WTC11 (cell line): ENCODE measurements around the gene RBFOX2. TPM values are rescaled to one million over a fixed set of nuclear protein-coding genes. Genes with fewer than 3 reads are reported as not detected.

Experiments used
- ATAC-seq: fragments of 200-7000 bp; cut with Tn5 transposase; 2 replicates; pipeline ENCODE4 v1.10.0; 2021; ENCODE audit warnings: mild to moderate bottlenecking, moderate library complexity
- CTCF ChIA-PET: fragments of 300-600 bp; sonication (Branson Sonifier 250); formaldehyde crosslinking; loops from one replicate; lab custom pipeline; 2021; ENCODE audit warnings: antibody characterized with exemption; lab: Charles Lee
- POLR2A ChIA-PET: fragments of 350-600 bp; sonication (Branson Sonifier 250); formaldehyde crosslinking; loops from one replicate; lab custom pipeline; 2021; ENCODE audit warnings: antibody characterized with exemption; lab: Charles Lee
- DNase-seq: peaks from one replicate; pipeline ENCODE4 v3.0.0; 2021; ENCODE audit warnings: low spot score
- H3K27ac Mint-ChIP-seq: 2 replicates; pipeline ENCODE4 v1.8.0; 2021; ENCODE audit warnings: mixed read lengths
- H3K27me3 Mint-ChIP-seq: 2 replicates; pipeline ENCODE4 v1.8.0; 2021; ENCODE audit warnings: low read depth, mild to moderate bottlenecking, moderate library complexity, mixed read lengths
- H3K36me3 Mint-ChIP-seq: 2 replicates; pipeline ENCODE4 v1.8.0; 2021; ENCODE audit warnings: mixed read lengths
- H3K4me1 Mint-ChIP-seq: 2 replicates; pipeline ENCODE4 v1.8.0; 2022; ENCODE audit warnings: mixed read lengths
- H3K4me3 Mint-ChIP-seq: 2 replicates; pipeline ENCODE4 v1.8.0; 2021; ENCODE audit warnings: mild to moderate bottlenecking, moderate library complexity, mixed read lengths
- H3K9me3 Mint-ChIP-seq: 2 replicates; pipeline ENCODE4 v1.8.0; 2021; ENCODE audit warnings: mixed read lengths
- AFF4 ChIP-seq: sonication (generic); formaldehyde crosslinking; IDR thresholded peaks from 2 replicates; pipeline ENCODE4 v1.8.1; 2023; ENCODE audit warnings: mild to moderate bottlenecking, missing genetic modification reagents, borderline replicate concordance
- ARID4B ChIP-seq: sonication (generic); formaldehyde crosslinking; IDR thresholded peaks from 2 replicates; pipeline ENCODE4 v1.8.0; 2023; ENCODE audit warnings: missing genetic modification reagents, mild to moderate bottlenecking, borderline replicate concordance
- ATF1 ChIP-seq: sonication (generic); formaldehyde crosslinking; IDR thresholded peaks from 2 replicates; pipeline ENCODE4 v1.8.1; 2023; ENCODE audit warnings: mild to moderate bottlenecking, moderate library complexity, missing genetic modification reagents
- ATF3 ChIP-seq: sonication (generic); formaldehyde crosslinking; conservative IDR thresholded peaks from 2 replicates; pipeline ENCODE4 v1.8.1; 2022; ENCODE audit warnings: mild to moderate bottlenecking, missing genetic modification reagents
- CDX4 ChIP-seq: fragments of 250-450 bp; sonication (Bioruptor Pico); IDR thresholded peaks from 2 replicates; pipeline ENCODE4 v1.9.0; 2021; ENCODE audit warnings: moderate library complexity, mild to moderate bottlenecking, inconsistent platforms, borderline replicate concordance
- CREM ChIP-seq: sonication (generic); formaldehyde crosslinking; IDR thresholded peaks from 2 replicates; pipeline ENCODE4 v1.8.1; 2022; ENCODE audit warnings: mild to moderate bottlenecking, missing genetic modification reagents, moderate library complexity
- ELF4 ChIP-seq: sonication (generic); formaldehyde crosslinking; IDR thresholded peaks from 2 replicates; pipeline ENCODE4 v1.8.1; 2022; ENCODE audit warnings: low read depth, mild to moderate bottlenecking, moderate library complexity, missing genetic modification reagents
- ESRRA ChIP-seq: sonication (generic); formaldehyde crosslinking; IDR thresholded peaks from 2 replicates; pipeline ENCODE4 v1.8.1; 2022; ENCODE audit warnings: mild to moderate bottlenecking, missing genetic modification reagents, borderline replicate concordance
- ETV6 ChIP-seq: sonication (generic); formaldehyde crosslinking; IDR thresholded peaks from 2 replicates; pipeline ENCODE4 v1.8.1; 2022; ENCODE audit warnings: mild to moderate bottlenecking, missing genetic modification reagents
- GRHL2 ChIP-seq: fragments of 250-450 bp; sonication (Bioruptor Pico); IDR thresholded peaks from 2 replicates; pipeline ENCODE4 v1.8.0; 2022; ENCODE audit warnings: mild to moderate bottlenecking, moderate library complexity; ENCODE audit not compliant: insufficient replicate concordance, severe bottlenecking
- HMGA2 ChIP-seq: fragments of 250-450 bp; sonication (Bioruptor Pico); IDR thresholded peaks from 2 replicates; pipeline ENCODE4 v1.4.0; 2021; ENCODE audit warnings: mild to moderate bottlenecking, moderate library complexity
- KAT7 ChIP-seq: sonication (generic); formaldehyde crosslinking; IDR thresholded peaks from 2 replicates; pipeline ENCODE4 v1.8.1; 2023; ENCODE audit warnings: missing genetic modification reagents, mild to moderate bottlenecking, borderline replicate concordance
- NR3C1 ChIP-seq: sonication (generic); formaldehyde crosslinking; conservative IDR thresholded peaks from 2 replicates; pipeline ENCODE4 v1.8.1; 2023; ENCODE audit warnings: low read depth, mild to moderate bottlenecking, missing genetic modification reagents
- RELA ChIP-seq: sonication (generic); formaldehyde crosslinking; IDR thresholded peaks from 2 replicates; pipeline ENCODE4 v1.8.1; 2022; ENCODE audit warnings: missing genetic modification reagents, mild to moderate bottlenecking, borderline replicate concordance
- TEAD4 ChIP-seq: sonication (generic); formaldehyde crosslinking; IDR thresholded peaks from 2 replicates; pipeline ENCODE4 v1.8.0; 2022; ENCODE audit warnings: mild to moderate bottlenecking, missing genetic modification reagents
- ZBTB43 ChIP-seq: sonication (generic); formaldehyde crosslinking; IDR thresholded peaks from 2 replicates; pipeline ENCODE4 v1.8.1; 2023; ENCODE audit warnings: mild to moderate bottlenecking, missing genetic modification reagents
- ZNF232 ChIP-seq: sonication (generic); formaldehyde crosslinking; IDR thresholded peaks from 2 replicates; pipeline ENCODE4 v1.8.0; 2022; ENCODE audit warnings: mild to moderate bottlenecking, missing genetic modification reagents
- ZNF317 ChIP-seq: sonication (generic); formaldehyde crosslinking; IDR thresholded peaks from 2 replicates; pipeline ENCODE4 v1.8.1; 2023; ENCODE audit warnings: low read depth, mild to moderate bottlenecking, moderate library complexity, missing genetic modification reagents, borderline replicate concordance
- ZNF512 ChIP-seq: sonication (generic); formaldehyde crosslinking; IDR thresholded peaks from 2 replicates; pipeline ENCODE4 v1.8.1; 2022; ENCODE audit warnings: missing genetic modification reagents, borderline replicate concordance
- ZNF532 ChIP-seq: fragments of 250-450 bp; sonication (Bioruptor Pico); IDR thresholded peaks from 2 replicates; pipeline ENCODE4 v1.9.0; 2021; ENCODE audit warnings: mild to moderate bottlenecking, borderline replicate concordance
- total RNA-seq: library from RNA; stranded (reverse); gene quantifications from 3 replicates; pipeline ENCODE4 v1.2.3, GENCODE V29; 2021

RBFOX2 gene
- total RNA-seq, 1 experiment from 2014 or later = 107 TPM

- TF ChIP-seq HMGA2 (CRISPR knock-in tag) (no peak), ETV6 (CRISPR knock-in tag) (no peak), ZNF512 (CRISPR knock-in tag) (no peak), ZBTB43 (CRISPR knock-in tag) (no peak), ZNF532 (CRISPR knock-in tag) (no peak), RELA (no peak), KAT7 (no peak), NR3C1 (CRISPR knock-in tag) (no peak), ELF4 (CRISPR knock-in tag) (no peak), AFF4 (CRISPR knock-in tag) (no peak), GRHL2 (CRISPR knock-in tag) (no peak), TEAD4 (CRISPR knock-in tag) (no peak), ESRRA (CRISPR knock-in tag) (no peak), CREM (CRISPR knock-in tag) (no peak), ATF1 (CRISPR knock-in tag) (no peak), CDX4 (CRISPR knock-in tag) (no peak), ARID4B (no peak), ZNF232 (no peak), ZNF317 (no peak), ATF3 (CRISPR knock-in tag) (no peak)
- DNase-seq = no peak
- ChIA-PET CTCF (interaction anchor here (1.8 kb wide), 1 partner anchor 172 kb away, joined by 12 read pairs; no protein-coding TSS in a partner anchor), POLR2A (no interaction called here)
- Mint-ChIP-seq H3K4me1 (peaks cover 45% of the 10 kb centered on the region), H3K36me3 (no peaks in the 10 kb centered on the region; the same call in 1 of the 2 replicates), H3K4me3 (no peak overlapping the region), H3K9me3 (no peaks in the 10 kb centered on the region), H3K27ac (no peak overlapping the region), H3K27me3 (no peaks in the 10 kb centered on the region)
- ATAC-seq = no peak
These were observed 134.9 kb downstream of the RBFOX2 start for GRCh38 chr22:35893698-35894097.
